ENCODE results near the gene ZNF628.

Gene ZNF628

DNA sequence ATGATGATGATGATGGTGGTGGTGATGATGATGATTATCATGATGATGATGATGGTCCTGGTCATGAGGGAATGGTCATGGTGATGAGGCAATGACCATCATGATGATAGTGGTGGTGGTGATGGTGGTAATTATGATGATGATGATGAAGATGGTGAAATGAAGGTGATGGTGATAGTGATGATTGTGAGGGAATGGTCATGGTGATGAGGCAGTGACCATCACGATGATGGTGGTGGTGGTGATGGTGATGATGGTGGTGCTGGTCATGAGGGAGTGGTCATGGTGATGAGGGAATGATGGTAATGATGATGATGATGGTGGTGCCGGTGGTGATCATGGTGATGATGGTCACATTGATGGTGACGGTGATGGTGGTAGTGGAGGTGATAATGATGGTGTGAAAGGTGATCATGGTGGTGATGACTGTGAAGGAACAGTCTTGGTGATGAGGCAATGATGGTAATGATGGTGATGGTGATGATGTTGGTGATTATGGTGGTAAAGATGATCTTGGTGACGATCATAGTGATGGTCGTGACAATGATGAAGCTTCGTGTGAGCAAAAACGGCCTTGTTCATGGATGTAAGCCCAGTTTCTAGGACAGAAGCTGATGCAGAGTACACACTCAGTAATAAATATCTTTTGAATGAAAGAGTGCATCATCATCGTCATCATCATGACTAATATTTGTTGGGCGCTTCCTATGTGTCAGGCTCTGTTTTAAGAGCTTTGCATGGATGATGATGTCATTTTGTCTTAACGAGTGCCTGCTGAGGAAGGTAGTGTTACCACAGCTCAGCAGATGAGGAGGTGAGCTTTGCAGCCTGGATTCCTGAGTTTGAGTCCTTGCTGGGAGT is 43.3 kb downstream of the ZNF628 start (continued):
- TF ChIP-seq, protein P1, sequence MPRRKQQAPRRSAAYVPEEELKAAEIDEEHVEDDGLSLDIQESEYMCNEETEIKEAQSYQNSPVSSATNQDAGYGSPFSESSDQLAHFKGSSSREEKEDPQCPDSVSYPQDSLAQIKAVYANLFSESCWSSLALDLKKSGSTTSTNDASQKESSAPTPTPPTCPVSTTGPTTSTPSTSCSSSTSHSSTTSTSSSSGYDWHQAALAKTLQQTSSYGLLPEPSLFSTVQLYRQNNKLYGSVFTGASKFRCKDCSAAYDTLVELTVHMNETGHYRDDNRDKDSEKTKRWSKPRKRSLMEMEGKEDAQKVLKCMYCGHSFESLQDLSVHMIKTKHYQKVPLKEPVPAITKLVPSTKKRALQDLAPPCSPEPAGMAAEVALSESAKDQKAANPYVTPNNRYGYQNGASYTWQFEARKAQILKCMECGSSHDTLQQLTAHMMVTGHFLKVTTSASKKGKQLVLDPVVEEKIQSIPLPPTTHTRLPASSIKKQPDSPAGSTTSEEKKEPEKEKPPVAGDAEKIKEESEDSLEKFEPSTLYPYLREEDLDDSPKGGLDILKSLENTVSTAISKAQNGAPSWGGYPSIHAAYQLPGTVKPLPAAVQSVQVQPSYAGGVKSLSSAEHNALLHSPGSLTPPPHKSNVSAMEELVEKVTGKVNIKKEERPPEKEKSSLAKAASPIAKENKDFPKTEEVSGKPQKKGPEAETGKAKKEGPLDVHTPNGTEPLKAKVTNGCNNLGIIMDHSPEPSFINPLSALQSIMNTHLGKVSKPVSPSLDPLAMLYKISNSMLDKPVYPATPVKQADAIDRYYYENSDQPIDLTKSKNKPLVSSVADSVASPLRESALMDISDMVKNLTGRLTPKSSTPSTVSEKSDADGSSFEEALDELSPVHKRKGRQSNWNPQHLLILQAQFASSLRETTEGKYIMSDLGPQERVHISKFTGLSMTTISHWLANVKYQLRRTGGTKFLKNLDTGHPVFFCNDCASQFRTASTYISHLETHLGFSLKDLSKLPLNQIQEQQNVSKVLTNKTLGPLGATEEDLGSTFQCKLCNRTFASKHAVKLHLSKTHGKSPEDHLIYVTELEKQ (tag by site-specific recombination; IDR thresholded peaks at IDR 0.05; ENCODE audit: borderline replicate concordance), result peak; percentile 50; the same call in 1 of the 2 replicates
- peak; percentile 41 for TF ChIP-seq PRDM1 (tag by site-specific recombination; IDR thresholded peaks at IDR 0.05)
- TF ChIP-seq ZNF473 (tag by site-specific recombination; IDR thresholded peaks at IDR 0.05), result peak; percentile 13; the same call in 1 of the 2 replicates
- TF ChIP-seq, protein P2, sequence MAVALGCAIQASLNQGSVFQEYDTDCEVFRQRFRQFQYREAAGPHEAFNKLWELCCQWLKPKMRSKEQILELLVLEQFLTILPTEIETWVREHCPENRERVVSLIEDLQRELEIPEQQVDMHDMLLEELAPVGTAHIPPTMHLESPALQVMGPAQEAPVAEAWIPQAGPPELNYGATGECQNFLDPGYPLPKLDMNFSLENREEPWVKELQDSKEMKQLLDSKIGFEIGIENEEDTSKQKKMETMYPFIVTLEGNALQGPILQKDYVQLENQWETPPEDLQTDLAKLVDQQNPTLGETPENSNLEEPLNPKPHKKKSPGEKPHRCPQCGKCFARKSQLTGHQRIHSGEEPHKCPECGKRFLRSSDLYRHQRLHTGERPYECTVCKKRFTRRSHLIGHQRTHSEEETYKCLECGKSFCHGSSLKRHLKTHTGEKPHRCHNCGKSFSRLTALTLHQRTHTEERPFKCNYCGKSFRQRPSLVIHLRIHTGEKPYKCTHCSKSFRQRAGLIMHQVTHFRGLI (tag by site-specific recombination; IDR thresholded peaks at IDR 0.05), result peak; percentile 93; the same call in 1 of the 2 replicates

DNA sequence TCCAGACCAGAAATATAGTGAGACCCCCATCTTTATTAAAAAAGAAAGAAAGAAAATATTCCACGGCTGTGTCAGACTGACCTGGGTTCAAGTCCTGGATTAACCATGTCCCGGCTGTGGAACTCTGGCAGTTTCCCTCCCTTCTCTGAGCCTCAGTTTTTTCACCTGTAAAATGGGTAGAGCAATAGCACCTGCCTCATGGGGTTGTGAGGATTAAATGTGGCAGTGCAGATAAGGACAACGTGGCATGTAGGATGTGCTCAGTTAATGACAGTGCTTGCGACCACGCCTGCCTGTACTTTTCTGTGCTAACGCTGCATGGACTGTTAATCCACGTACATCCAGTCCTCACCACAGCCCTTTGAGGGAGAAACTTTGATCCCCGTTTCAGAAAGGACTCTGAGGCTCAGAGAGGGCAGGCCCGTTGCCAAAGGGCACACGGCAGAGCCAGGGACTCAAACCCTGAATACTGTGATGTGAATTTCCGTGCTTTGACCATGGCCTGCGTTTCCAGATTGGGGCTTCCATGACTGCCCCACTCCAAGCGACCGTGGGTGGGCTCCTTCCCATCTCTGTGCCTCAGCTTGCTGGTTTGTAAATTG is 44.4 kb downstream of the ZNF628 start:
- ChIA-PET POLR2A (no interaction called here), CTCF (interaction anchor here (0.6 to 1.3 kb wide), 5 partner anchors 17 to 112 kb away, joined by 3 to 17 read pairs (median 4); partner anchors contain the start of genes ZNF784 and ZNF865)
- Histone ChIP-seq H3K27ac (ENCODE audit: extremely low read depth, low read depth, low read length) (no peak overlapping the region), H3K4me3 (ENCODE audit: low read depth, low read length) (no peak overlapping the region), H3K9me3 (ENCODE audit: control insufficient read depth, insufficient read depth, low read depth, low read length) (no peaks in the 10 kb centered on the region), H3K4me1 (ENCODE audit: control insufficient read depth, insufficient read depth, low read length) (no peaks in the 10 kb centered on the region), H3K36me3 (ENCODE audit: control insufficient read depth in 2 of 2, insufficient read depth in 1 of 2, low read length in 2 of 2) (no peaks in the 10 kb centered on the region)
- peak; percentile 84 for TF ChIP-seq ZNF664 (tag by site-specific recombination; IDR thresholded peaks at IDR 0.05)
- TF ChIP-seq ZNF544 (tag by site-specific recombination; IDR thresholded peaks at IDR 0.05), result no peak

DNA sequence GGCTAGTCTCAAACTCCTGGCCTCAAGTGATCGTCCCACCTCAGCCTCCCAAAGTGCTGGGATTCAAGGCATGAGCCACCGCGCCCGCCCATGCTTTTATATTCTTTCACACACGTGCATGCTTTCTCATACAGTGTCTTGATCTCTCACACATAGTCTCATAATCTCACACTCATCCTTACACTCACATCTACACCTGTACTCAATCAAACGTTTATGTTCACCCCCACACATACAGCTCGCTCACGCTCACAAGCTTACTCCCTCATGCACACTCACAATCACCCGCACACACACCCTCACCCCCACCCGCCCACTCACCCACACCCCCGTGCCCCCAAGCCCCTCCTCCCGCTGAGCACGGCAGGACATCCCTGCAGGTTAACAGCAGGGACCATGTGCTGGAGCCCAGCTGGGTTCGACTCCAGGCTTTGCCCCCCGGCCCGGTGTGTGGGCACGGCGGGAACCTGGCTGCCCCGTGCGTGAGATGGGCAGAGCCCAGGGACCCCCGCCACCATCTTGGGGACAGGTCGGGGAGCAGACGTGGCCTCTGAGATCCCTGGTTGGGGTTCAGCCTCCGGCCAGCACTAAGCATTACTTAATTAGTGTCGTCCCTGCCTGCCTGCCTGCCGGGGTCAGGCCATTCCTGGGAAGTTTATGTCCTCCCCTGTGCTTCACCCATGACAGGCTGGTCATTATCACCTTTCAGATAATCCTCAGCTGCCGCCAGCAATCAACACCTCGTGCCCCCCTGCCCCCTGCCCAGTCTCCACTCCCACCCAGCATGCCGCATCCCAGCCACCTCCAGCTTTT is 49.1 kb downstream of the ZNF628 start:
- Histone ChIP-seq H3K36me3 (ENCODE audit: control insufficient read depth in 2 of 2, insufficient read depth in 1 of 2, low read length in 2 of 2) (no peaks in the 10 kb centered on the region), H3K4me3 (ENCODE audit: low read depth, low read length) (no peak overlapping the region), H3K4me1 (ENCODE audit: control insufficient read depth, insufficient read depth, low read length) (no peaks in the 10 kb centered on the region), H3K9me3 (ENCODE audit: control insufficient read depth, insufficient read depth, low read depth, low read length) (no peaks in the 10 kb centered on the region), H3K27ac (ENCODE audit: extremely low read depth, low read depth, low read length) (no peak overlapping the region)
- ChIA-PET POLR2A (interaction anchor here (0.6 to 1.9 kb wide), 6 partner anchors 11 to 109 kb away, joined by 3 to 10 read pairs (median 4); partner anchors contain the start of genes FIZ1, ZNF524 and ZNF865), CTCF (interaction anchor here (0.6 to 1.6 kb wide), 4 partner anchors 8 to 106 kb away, joined by 3 to 6 read pairs (median 4); partner anchors contain the start of gene ZNF865)
- TF ChIP-seq ZIC2 (tag by site-specific recombination; IDR thresholded peaks at IDR 0.05) (peak; percentile 35), ZNF112 (tag by site-specific recombination; IDR thresholded peaks at IDR 0.05) (no peak), ZNF677 (tag by site-specific recombination; IDR thresholded peaks at IDR 0.05) (no peak), ZBTB8A (tag by site-specific recombination; IDR thresholded peaks at IDR 0.05) (no peak), ZNF776 (tag by site-specific recombination; IDR thresholded peaks at IDR 0.05; ENCODE audit: borderline replicate concordance) (no peak), ZNF16 (tag by site-specific recombination; IDR thresholded peaks at IDR 0.05; ENCODE audit: low read depth) (no peak), ZNF423 (tag by site-specific recombination; IDR thresholded peaks at IDR 0.05) (no peak), ZNF521 (tag by site-specific recombination; IDR thresholded peaks at IDR 0.05) (no peak), ZNF155 (tag by site-specific recombination; IDR thresholded peaks at IDR 0.05) (no peak), ZNF2 (tag by site-specific recombination; IDR thresholded peaks at IDR 0.05) (no peak), ZFHX2 (tag by site-specific recombination; conservative IDR thresholded peaks at IDR 0.05) (peak; percentile 73), ZBTB1 (tag by site-specific recombination; IDR thresholded peaks at IDR 0.05) (no peak), TCF7L2 (IDR thresholded peaks at IDR 0.05; ENCODE audit: borderline replicate concordance, low read depth, low read length) (no peak), ZNF558 (tag by site-specific recombination; IDR thresholded peaks at IDR 0.05) (no peak), ZXDB (tag by site-specific recombination; IDR thresholded peaks at IDR 0.05) (no peak)
- TF ChIP-seq, protein P3, sequence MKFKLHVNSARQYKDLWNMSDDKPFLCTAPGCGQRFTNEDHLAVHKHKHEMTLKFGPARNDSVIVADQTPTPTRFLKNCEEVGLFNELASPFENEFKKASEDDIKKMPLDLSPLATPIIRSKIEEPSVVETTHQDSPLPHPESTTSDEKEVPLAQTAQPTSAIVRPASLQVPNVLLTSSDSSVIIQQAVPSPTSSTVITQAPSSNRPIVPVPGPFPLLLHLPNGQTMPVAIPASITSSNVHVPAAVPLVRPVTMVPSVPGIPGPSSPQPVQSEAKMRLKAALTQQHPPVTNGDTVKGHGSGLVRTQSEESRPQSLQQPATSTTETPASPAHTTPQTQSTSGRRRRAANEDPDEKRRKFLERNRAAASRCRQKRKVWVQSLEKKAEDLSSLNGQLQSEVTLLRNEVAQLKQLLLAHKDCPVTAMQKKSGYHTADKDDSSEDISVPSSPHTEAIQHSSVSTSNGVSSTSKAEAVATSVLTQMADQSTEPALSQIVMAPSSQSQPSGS (tag by site-specific recombination; IDR thresholded peaks at IDR 0.05; ENCODE audit: low read depth), result no peak
- TF ChIP-seq, protein P4, sequence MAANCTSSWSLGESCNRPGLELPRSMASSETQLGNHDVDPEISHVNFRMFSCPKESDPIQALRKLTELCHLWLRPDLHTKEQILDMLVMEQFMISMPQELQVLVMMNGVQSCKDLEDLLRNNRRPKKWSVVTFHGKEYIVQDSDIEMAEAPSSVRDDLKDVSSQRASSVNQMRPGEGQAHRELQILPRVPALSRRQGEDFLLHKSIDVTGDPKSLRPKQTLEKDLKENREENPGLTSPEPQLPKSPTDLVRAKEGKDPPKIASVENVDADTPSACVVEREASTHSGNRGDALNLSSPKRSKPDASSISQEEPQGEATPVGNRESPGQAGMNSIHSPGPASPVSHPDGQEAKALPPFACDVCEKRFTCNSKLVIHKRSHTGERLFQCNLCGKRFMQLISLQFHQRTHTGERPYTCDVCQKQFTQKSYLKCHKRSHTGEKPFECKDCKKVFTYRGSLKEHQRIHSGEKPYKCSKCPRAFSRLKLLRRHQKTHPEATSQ (tag by site-specific recombination; IDR thresholded peaks at IDR 0.05), result no peak

Data from HEK293 (cell line).